H1 (cell line): Measurements from ENCODE around the gene LILRB3. TPM values are rescaled to one million over a fixed set of nuclear protein-coding genes. Genes with fewer than 3 reads are reported as not detected.

Experiments
- BCL11A ChIP-seq, 2 experiments: IDR thresholded peaks; one replicate each; pipeline ENCODE4 v1.6.1; 2011; ENCODE audit warnings: low read depth in 2 of 2, low read length in 2 of 2, mild to moderate bottlenecking in 2 of 2
- CBX5 ChIP-seq: fragments of 300-800, 300-1000 bp; sonication (generic); IDR thresholded peaks from 2 replicates; pipeline ENCODE4 v1.7.1; 2016; ENCODE audit warnings: antibody characterized with exemption, low read length, low read depth
- CBX8 ChIP-seq: fragments of 300-800, 300-1000 bp; sonication (generic); IDR thresholded peaks from 2 replicates; pipeline ENCODE4 v1.7.1; 2016; ENCODE audit warnings: low read depth, low read length, borderline replicate concordance
- CHD1 ChIP-seq: IDR thresholded peaks from 2 replicates; pipeline ENCODE4 v1.6.1; 2012; ENCODE audit warnings: low read depth, low read length, improper control_type of control experiment
- CREB1 ChIP-seq: IDR thresholded peaks from 2 replicates; pipeline ENCODE4 v1.6.1; 2012; ENCODE audit warnings: inconsistent platforms
- GABPA ChIP-seq: IDR thresholded peaks from 2 replicates; pipeline ENCODE4 v1.6.1; 2011; ENCODE audit warnings: mild to moderate bottlenecking, low read length, moderate library complexity, borderline replicate concordance; ENCODE audit not compliant: insufficient read depth
- GTF2F1 ChIP-seq: IDR thresholded peaks from 2 replicates; pipeline ENCODE4 v1.6.1; 2012; ENCODE audit warnings: low read depth, low read length, improper control_type of control experiment, borderline replicate concordance
- HDAC2 ChIP-seq, 2 experiments: fragments of 300-600 bp in 1 of 2; sonication (generic) in 1 of 2; IDR thresholded peaks; 2 replicates each; pipeline ENCODE4 v1.6.1; 2011 to 2012; ENCODE audit warnings: low read depth in 2 of 2, low read length in 2 of 2, mild to moderate bottlenecking in 2 of 2, moderate library complexity in 2 of 2, borderline replicate concordance in 1 of 2, inconsistent platforms in 1 of 2
- JUND ChIP-seq: IDR thresholded peaks from 2 replicates; pipeline ENCODE4 v1.6.1; 2011; ENCODE audit warnings: mild to moderate bottlenecking, improper control_type of control experiment, low read length
- KDM1A ChIP-seq: fragments of 200-600, 300-600 bp; sonication (generic); IDR thresholded peaks from 2 replicates; pipeline ENCODE4 v1.7.1; 2016; ENCODE audit warnings: mild to moderate bottlenecking, low read length, borderline replicate concordance
- KDM5A ChIP-seq: fragments of 200-600 bp; IDR thresholded peaks from 2 replicates; pipeline ENCODE4 v1.7.1; 2012; ENCODE audit warnings: mild to moderate bottlenecking, low read length, inconsistent platforms, mixed read lengths
- NANOG ChIP-seq: IDR thresholded peaks from 2 replicates; pipeline ENCODE4 v1.6.1; 2011; ENCODE audit warnings: low read length, low read depth, mild to moderate bottlenecking, inconsistent platforms; ENCODE audit not compliant: insufficient read depth, poor library complexity, severe bottlenecking
- RFX5 ChIP-seq: IDR thresholded peaks from 2 replicates; pipeline ENCODE4 v1.6.1; 2011; ENCODE audit warnings: low read depth, low read length, improper control_type of control experiment, borderline replicate concordance
- RNF2 ChIP-seq: fragments of 200-900, 300-1000 bp; sonication (generic); IDR thresholded peaks from 2 replicates; pipeline ENCODE4 v1.7.1; 2016; ENCODE audit warnings: borderline replicate concordance, low read depth, mild to moderate bottlenecking, antibody characterized with exemption, low read length; ENCODE audit not compliant: poor library complexity, severe bottlenecking; ENCODE audit errors: missing control alignments
- SAP30 ChIP-seq: fragments of 300-600 bp; sonication (generic); IDR thresholded peaks from 2 replicates; pipeline ENCODE4 v1.7.1; 2012; ENCODE audit warnings: low read length, moderate library complexity, mild to moderate bottlenecking, inconsistent platforms; ENCODE audit not compliant: insufficient read depth, insufficient replicate concordance
- SIRT6 ChIP-seq: IDR thresholded peaks from one replicate; pipeline ENCODE4 v1.7.1; 2012; ENCODE audit warnings: low read length, inconsistent platforms
- SP1 ChIP-seq: IDR thresholded peaks from 2 replicates; pipeline ENCODE4 v1.6.1; 2011; ENCODE audit warnings: low read depth, low read length
- TAF7 ChIP-seq: optimal IDR thresholded peaks from 2 replicates; pipeline ENCODE3; 2011; ENCODE audit warnings: low read depth, mild to moderate bottlenecking, inconsistent platforms, low read length, moderate library complexity, borderline replicate concordance
- TCF12 ChIP-seq: IDR thresholded peaks from 2 replicates; pipeline ENCODE4 v1.6.1; 2011; ENCODE audit warnings: low read depth, mild to moderate bottlenecking, low read length
- ZNF274 ChIP-seq: IDR thresholded peaks from 2 replicates; pipeline ENCODE4 v1.7.0; 2012; ENCODE audit warnings: low read length, borderline replicate concordance; ENCODE audit errors: extremely low read depth
- polyA plus RNA-seq, 7 experiments: library from polyadenylated mRNA; depleted of rRNA in 3 of 7; stranded (reverse) in 5 of 7; unstranded in 2 of 7; fragments of >200 nt in 5 of 7; fragments of 200-250 nt in 2 of 7; gene quantifications; 1 replicate in 5 of 7; 2 replicates in 1 of 7; 4 replicates in 1 of 7; pipeline versions ENCODE4 v1.2.1 to v1.2.3, GENCODE V29; 2011 to 2013; ENCODE audit warnings: missing spikeins in 2 of 7, mixed read lengths in 2 of 7
- total RNA-seq: library from RNA; stranded (reverse); fragmentation: NEBNext Ultra II Directional; extraction: Animal tissue kit (Norgen Biotek cat#: 25700); gene quantifications from 2 replicates; pipeline ENCODE4 v1.2.1, GENCODE V29; 2021

The LILRB3 gene
- total and polyA plus RNA-seq, 2 of the 8 experiments (the other 6 are each of a cell fraction or from before 2014, with no cell fraction given): not detected

DNA sequence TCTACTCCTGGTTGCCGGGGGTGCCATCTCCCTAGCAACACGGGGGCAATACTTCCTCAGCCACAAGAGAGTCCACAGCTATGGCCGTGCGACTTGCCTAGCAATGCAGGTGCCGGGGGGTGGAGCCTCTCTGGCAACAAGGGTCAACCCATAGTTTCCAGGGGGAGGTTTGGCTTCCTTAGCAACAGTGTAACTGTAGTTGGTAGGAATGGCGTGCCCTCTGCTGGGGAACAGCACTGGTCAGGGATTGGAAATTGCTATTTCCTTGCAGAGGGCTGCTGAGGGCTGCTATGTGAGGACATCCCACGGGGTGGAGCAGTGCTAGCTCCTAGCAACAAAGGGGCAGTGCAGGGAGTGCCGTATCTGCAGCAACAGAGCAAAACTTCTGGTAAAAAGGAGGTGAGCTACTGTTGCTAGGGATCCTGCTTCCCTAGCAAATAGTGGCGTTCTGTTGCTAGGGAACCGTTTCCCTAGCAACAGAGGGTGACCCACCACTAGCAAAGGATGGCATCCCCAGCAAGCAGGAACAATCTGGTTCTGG lies 42.8 kb downstream of the LILRB3 start (continued):
- TF ChIP-seq SIRT6 (no peak), CBX5 (no peak), RFX5 (no peak; the same call in 1 of the 2 replicates), GTF2F1 (no peak), CHD1 (no peak), KDM5A (no peak), BCL11A (IDR thresholded peaks at IDR 0.05; ENCODE audit: low read depth in 2 of 2, low read length in 2 of 2) (no peak), GABPA (no peak), TAF7 (no peak), ZNF274 (no peak), HDAC2 (IDR thresholded peaks at IDR 0.05; ENCODE audit: borderline replicate concordance in 1 of 2, low read depth in 2 of 2, low read length in 2 of 2) (no peak), CREB1 (peak; percentile 24; the same call in 1 of the 2 replicates), KDM1A (no peak), SP1 (peak; percentile 14; the same call in 1 of the 2 replicates), TCF12 (no peak), CBX8 (no peak), JUND (no peak; the same call in 1 of the 2 replicates), SAP30 (peak; percentile 32), NANOG (no peak), RNF2 (no peak)
